Measurements from ENCODE around the gene WDR37.

DNA sequence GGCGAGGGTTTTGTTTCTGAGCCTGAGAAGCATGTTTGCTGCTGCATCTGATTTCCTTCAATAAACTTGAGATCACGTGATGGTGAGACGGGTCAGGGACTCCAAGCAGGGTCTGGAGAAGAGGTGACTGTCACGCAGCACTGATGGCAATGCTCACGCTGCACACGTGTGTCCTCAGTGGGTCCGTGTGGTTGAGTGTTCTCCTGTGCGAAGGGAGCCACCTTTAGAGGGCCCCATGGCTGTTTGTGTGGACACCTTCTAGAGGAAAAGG lies 100.4 kb downstream of the WDR37 start:
- TF ChIP-seq, protein P1, sequence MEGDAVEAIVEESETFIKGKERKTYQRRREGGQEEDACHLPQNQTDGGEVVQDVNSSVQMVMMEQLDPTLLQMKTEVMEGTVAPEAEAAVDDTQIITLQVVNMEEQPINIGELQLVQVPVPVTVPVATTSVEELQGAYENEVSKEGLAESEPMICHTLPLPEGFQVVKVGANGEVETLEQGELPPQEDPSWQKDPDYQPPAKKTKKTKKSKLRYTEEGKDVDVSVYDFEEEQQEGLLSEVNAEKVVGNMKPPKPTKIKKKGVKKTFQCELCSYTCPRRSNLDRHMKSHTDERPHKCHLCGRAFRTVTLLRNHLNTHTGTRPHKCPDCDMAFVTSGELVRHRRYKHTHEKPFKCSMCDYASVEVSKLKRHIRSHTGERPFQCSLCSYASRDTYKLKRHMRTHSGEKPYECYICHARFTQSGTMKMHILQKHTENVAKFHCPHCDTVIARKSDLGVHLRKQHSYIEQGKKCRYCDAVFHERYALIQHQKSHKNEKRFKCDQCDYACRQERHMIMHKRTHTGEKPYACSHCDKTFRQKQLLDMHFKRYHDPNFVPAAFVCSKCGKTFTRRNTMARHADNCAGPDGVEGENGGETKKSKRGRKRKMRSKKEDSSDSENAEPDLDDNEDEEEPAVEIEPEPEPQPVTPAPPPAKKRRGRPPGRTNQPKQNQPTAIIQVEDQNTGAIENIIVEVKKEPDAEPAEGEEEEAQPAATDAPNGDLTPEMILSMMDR (IDR thresholded peaks at IDR 0.05; ENCODE audit: low read depth, low read length, poor library complexity, severe bottlenecking) = no peak
- no peak for TF ChIP-seq EZH2phosphoT487 (IDR thresholded peaks at IDR 0.05; ENCODE audit: borderline replicate concordance, low read length)

Data from DOHH2 (cell line).